Measurements from ENCODE around the gene C5orf58.

C5orf58 gene

DNA sequence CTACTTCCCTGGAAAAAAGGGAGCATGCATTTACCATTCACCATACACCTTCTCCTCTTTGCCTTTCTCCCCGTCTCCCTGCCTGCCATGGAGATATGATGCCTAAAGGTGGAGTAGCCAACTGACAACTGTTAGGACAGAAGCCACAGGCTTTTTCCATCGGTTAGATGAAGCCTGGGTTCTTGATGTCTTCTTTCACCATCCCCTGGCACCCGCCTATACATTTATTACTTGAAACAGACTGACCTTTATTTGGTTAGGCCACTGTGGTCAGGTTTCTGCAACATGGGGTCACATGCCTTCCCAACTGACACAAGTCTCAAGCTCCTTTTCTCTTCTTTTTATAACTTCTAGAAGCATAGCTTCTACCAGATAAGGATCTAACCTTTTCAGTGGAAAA is 57.7 kb downstream of the C5orf58 start:
- ChIA-PET POLR2A (interaction anchor here (1.2 kb wide), 1 partner anchor 12 kb away, joined by 3 read pairs; no protein-coding TSS in a partner anchor), CTCF (interaction anchor here (1.2 to 24.6 kb wide), 5 partner anchors 8 to 114 kb away, joined by 4 to 430 read pairs (median 73); no protein-coding TSS in a partner anchor)
- H3K27ac ChIP-seq (ENCODE audit: insufficient read depth in 1 of 2, low read depth in 1 of 2, low read length in 2 of 2, poor library complexity in 1 of 2, severe bottlenecking in 2 of 2) = no peak overlapping the region
- H3K4me1 ChIP-seq (ENCODE audit: control extremely low read depth in 1 of 4, control insufficient read depth in 4 of 4, insufficient read depth in 4 of 4, low read length in 3 of 4) = peaks cover 41 to 93% (median 75%) of the 10 kb centered on the region in 4 experiments
- peaks cover 0 to 8% (median 4%) of the 10 kb centered on the region in 5 experiments for H3K9me3 ChIP-seq (ENCODE audit: control extremely low read depth in 1 of 5, control insufficient read depth in 4 of 5, insufficient read depth in 2 of 5, low read depth in 1 of 5, low read length in 4 of 5)
- no peaks in the 10 kb centered on the region for H3K27me3 ChIP-seq (replicated peaks in 2 of 5; ENCODE audit: control insufficient read depth in 4 of 5, insufficient read depth in 5 of 5, low read length in 4 of 5)
- 100% methylated on average over 1 of the region's 3 CpGs for WGBS (ENCODE audit: insufficient coverage)
- H3K4me3 ChIP-seq (ENCODE audit: control insufficient read depth in 1 of 7, extremely low read depth in 1 of 7, insufficient read depth in 4 of 7, low read depth in 2 of 7, low read length in 6 of 7) = peak overlapping the region in 1 of 7 experiments; percentile 6
- no peak for DNase-seq
- H3K36me3 ChIP-seq (ENCODE audit: control insufficient read depth in 4 of 4, insufficient read depth in 4 of 4, low read length in 3 of 4) = peaks cover 20 to 84% (median 66%) of the 10 kb centered on the region in 4 experiments

GRCh38 chr5:170292179-170293104 is 59.7 kb downstream of the C5orf58 start:
- Histone ChIP-seq H3K4me3 (ENCODE audit: control insufficient read depth in 1 of 7, extremely low read depth in 1 of 7, insufficient read depth in 4 of 7, low read depth in 2 of 7, low read length in 6 of 7) (peak overlapping the region in 1 of 7 experiments; percentile 38), H3K27me3 (replicated peaks in 2 of 5; ENCODE audit: control insufficient read depth in 4 of 5, insufficient read depth in 5 of 5, low read length in 4 of 5) (no peaks in the 10 kb centered on the region), H3K4me1 (ENCODE audit: control extremely low read depth in 1 of 4, control insufficient read depth in 4 of 4, insufficient read depth in 4 of 4, low read length in 3 of 4) (peaks cover 45 to 88% (median 80%) of the 10 kb centered on the region in 4 experiments), H3K36me3 (ENCODE audit: control insufficient read depth in 4 of 4, insufficient read depth in 4 of 4, low read length in 3 of 4) (peaks cover 20 to 65% (median 48%) of the 10 kb centered on the region in 4 experiments), H3K27ac (ENCODE audit: insufficient read depth in 1 of 2, low read depth in 1 of 2, low read length in 2 of 2, poor library complexity in 1 of 2, severe bottlenecking in 2 of 2) (no peak overlapping the region), H3K9me3 (ENCODE audit: control extremely low read depth in 1 of 5, control insufficient read depth in 4 of 5, insufficient read depth in 2 of 5, low read depth in 1 of 5, low read length in 4 of 5) (peaks cover 0 to 8% (median 4%) of the 10 kb centered on the region in 5 experiments)
- ChIA-PET POLR2A (interaction anchor here (1.3 to 2.6 kb wide), 4 partner anchors 9 to 39 kb away, joined by 4 to 18 read pairs (median 8); no protein-coding TSS in a partner anchor), CTCF (interaction anchor here (0.8 to 24.6 kb wide), 15 partner anchors 10 to 114 kb away, joined by 3 to 430 read pairs (median 7); no protein-coding TSS in a partner anchor)
- no peak for DNase-seq
- 100% methylated on average over 2 of the region's 4 CpGs for WGBS (ENCODE audit: insufficient coverage)

DNA sequence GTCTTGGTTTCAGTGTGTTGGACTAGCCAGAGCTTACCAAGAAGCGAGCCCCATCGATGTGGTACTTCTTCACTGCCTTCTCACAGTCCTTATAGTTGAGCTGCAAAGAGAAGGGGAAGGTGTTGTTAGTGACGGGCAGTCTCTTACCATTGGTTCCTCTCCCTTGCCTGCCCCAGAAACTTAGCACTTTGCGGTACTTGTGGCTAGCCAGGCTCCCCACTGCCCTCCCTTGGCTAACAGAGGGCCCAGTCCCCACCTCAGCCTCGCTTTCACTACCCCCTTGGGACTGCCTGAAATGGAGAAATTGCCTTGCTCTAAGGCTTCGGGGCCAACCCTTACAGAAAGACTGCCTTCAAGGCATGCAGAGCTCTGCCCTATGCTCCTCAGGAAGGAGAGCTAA is 60.5 kb downstream of the C5orf58 start:
- 0% methylated on average over 2 of the region's 6 CpGs for WGBS (ENCODE audit: insufficient coverage)
- CTCF ChIA-PET = interaction anchor here (0.8 to 24.6 kb wide), 16 partner anchors 10 to 113 kb away, joined by 3 to 430 read pairs (median 7); no protein-coding TSS in a partner anchor
- POLR2A ChIA-PET = interaction anchor here (0.6 to 2.6 kb wide), 5 partner anchors 9 to 38 kb away, joined by 3 to 18 read pairs (median 7); no protein-coding TSS in a partner anchor
- peak; percentile 84 to 95 (median 95) for DNase-seq
- H3K9me3 ChIP-seq (ENCODE audit: control extremely low read depth in 1 of 5, control insufficient read depth in 4 of 5, insufficient read depth in 2 of 5, low read depth in 1 of 5, low read length in 4 of 5) = peaks cover 0 to 8% (median 4%) of the 10 kb centered on the region in 5 experiments
- peaks cover 50 to 89% (median 80%) of the 10 kb centered on the region in 4 experiments for H3K4me1 ChIP-seq (ENCODE audit: control extremely low read depth in 1 of 4, control insufficient read depth in 4 of 4, insufficient read depth in 4 of 4, low read length in 3 of 4)
- H3K4me3 ChIP-seq (ENCODE audit: control insufficient read depth in 1 of 7, extremely low read depth in 1 of 7, insufficient read depth in 4 of 7, low read depth in 2 of 7, low read length in 6 of 7) = peak overlapping the region in 6 of 7 experiments; percentile 11 to 94 (median 20)
- H3K36me3 ChIP-seq (ENCODE audit: control insufficient read depth in 4 of 4, insufficient read depth in 4 of 4, low read length in 3 of 4) = peaks cover 18 to 58% (median 43%) of the 10 kb centered on the region in 4 experiments
- H3K27ac ChIP-seq (ENCODE audit: insufficient read depth in 1 of 2, low read depth in 1 of 2, low read length in 2 of 2, poor library complexity in 1 of 2, severe bottlenecking in 2 of 2) = peak overlapping the region in 1 of 2 experiments; percentile 40
- no peaks in the 10 kb centered on the region for H3K27me3 ChIP-seq (replicated peaks in 2 of 5; ENCODE audit: control insufficient read depth in 4 of 5, insufficient read depth in 5 of 5, low read length in 4 of 5)

- no peaks in the 10 kb centered on the region for H3K27me3 ChIP-seq (replicated peaks in 2 of 5; ENCODE audit: control insufficient read depth in 4 of 5, insufficient read depth in 5 of 5, low read length in 4 of 5)
- H3K27ac ChIP-seq (ENCODE audit: insufficient read depth in 1 of 2, low read depth in 1 of 2, low read length in 2 of 2, poor library complexity in 1 of 2, severe bottlenecking in 2 of 2) = no peak overlapping the region
- WGBS (ENCODE audit: insufficient coverage) = 83% methylated on average over 1 of the region's 3 CpGs
- H3K9me3 ChIP-seq (ENCODE audit: control extremely low read depth in 1 of 5, control insufficient read depth in 4 of 5, insufficient read depth in 2 of 5, low read depth in 1 of 5, low read length in 4 of 5) = peaks cover 0 to 8% (median 4%) of the 10 kb centered on the region in 5 experiments
- CTCF ChIA-PET = interaction anchor here (1.2 to 24.6 kb wide), 14 partner anchors 9 to 125 kb away, joined by 3 to 430 read pairs (median 8); no protein-coding TSS in a partner anchor
- H3K36me3 ChIP-seq (ENCODE audit: control insufficient read depth in 4 of 4, insufficient read depth in 4 of 4, low read length in 3 of 4) = peaks cover 17 to 50% (median 35%) of the 10 kb centered on the region in 4 experiments
- H3K4me3 ChIP-seq (ENCODE audit: control insufficient read depth in 1 of 7, extremely low read depth in 1 of 7, insufficient read depth in 4 of 7, low read depth in 2 of 7, low read length in 6 of 7) = peak overlapping the region in 6 of 7 experiments; percentile 19 to 99 (median 66)
- peaks cover 56 to 87% (median 80%) of the 10 kb centered on the region in 4 experiments for H3K4me1 ChIP-seq (ENCODE audit: control extremely low read depth in 1 of 4, control insufficient read depth in 4 of 4, insufficient read depth in 4 of 4, low read length in 3 of 4)
- POLR2A ChIA-PET = interaction anchor here (0.5 to 2.5 kb wide), 5 partner anchors 10 to 42 kb away, joined by 3 to 11 read pairs (median 3); no protein-coding TSS in a partner anchor
- no peak for DNase-seq
Measured at GRCh38 chr5:170294057-170294456, 61.3 kb downstream of the C5orf58 start.

GRCh38 chr5:170294556-170294955 is 61.8 kb downstream of the C5orf58 start:
- H3K27me3 ChIP-seq (replicated peaks in 2 of 5; ENCODE audit: control insufficient read depth in 4 of 5, insufficient read depth in 5 of 5, low read length in 4 of 5) = no peaks in the 10 kb centered on the region
- no peak overlapping the region for H3K27ac ChIP-seq (ENCODE audit: insufficient read depth in 1 of 2, low read depth in 1 of 2, low read length in 2 of 2, poor library complexity in 1 of 2, severe bottlenecking in 2 of 2)
- H3K36me3 ChIP-seq (ENCODE audit: control insufficient read depth in 4 of 4, insufficient read depth in 4 of 4, low read length in 3 of 4) = peaks cover 16 to 46% (median 32%) of the 10 kb centered on the region in 4 experiments
- peak overlapping the region in 6 of 7 experiments; percentile 89 to 100 (median 96) for H3K4me3 ChIP-seq (ENCODE audit: control insufficient read depth in 1 of 7, extremely low read depth in 1 of 7, insufficient read depth in 4 of 7, low read depth in 2 of 7, low read length in 6 of 7)
- ChIA-PET POLR2A (interaction anchor here (0.5 to 1.8 kb wide), 4 partner anchors 16 to 43 kb away, joined by 3 to 5 read pairs (median 4); no protein-coding TSS in a partner anchor), CTCF (interaction anchor here (0.8 to 24.6 kb wide), 9 partner anchors 12 to 124 kb away, joined by 3 to 430 read pairs (median 23); no protein-coding TSS in a partner anchor)
- DNase-seq = no peak
- peaks cover 56 to 88% (median 79%) of the 10 kb centered on the region in 4 experiments for H3K4me1 ChIP-seq (ENCODE audit: control extremely low read depth in 1 of 4, control insufficient read depth in 4 of 4, insufficient read depth in 4 of 4, low read length in 3 of 4)
- H3K9me3 ChIP-seq (ENCODE audit: control extremely low read depth in 1 of 5, control insufficient read depth in 4 of 5, insufficient read depth in 2 of 5, low read depth in 1 of 5, low read length in 4 of 5) = peaks cover 0 to 8% (median 4%) of the 10 kb centered on the region in 5 experiments
